ENCODE measurements around the gene OR5B12.

- no peak for TF ChIP-seq CTCF (IDR thresholded peaks at IDR 0.05)
- TF ChIP-seq POLR2A (IDR thresholded peaks at IDR 0.05): no peak
Measured at GRCh38 chr11:58471892-58472291, 29.9 kb upstream of the OR5B12 start.
